DOHH2 (cell line): ENCODE measurements around the gene PARP2.

ENCODE experiments used
- CTCF ChIP-seq: fragments of 200-600 bp; sonication (generic); IDR thresholded peaks from one replicate; pipeline ENCODE4 v1.5.1; 2014; ENCODE audit warnings: antibody characterized with exemption, mild to moderate bottlenecking, low read depth, low read length; ENCODE audit not compliant: poor library complexity, severe bottlenecking
- EZH2phosphoT487 ChIP-seq: fragments of 200-600 bp; sonication (generic); IDR thresholded peaks from 2 replicates; pipeline ENCODE4 v1.6.1; 2017; ENCODE audit warnings: borderline replicate concordance, mild to moderate bottlenecking, antibody characterized with exemption, low read length, moderate library complexity, mixed read lengths

- TF ChIP-seq EZH2phosphoT487 (no peak), CTCF (no peak)
Observed at GRCh38 chr14:20332431-20332787, 11.0 kb upstream of the PARP2 start.
